ENCODE data around the gene DCX.

Gene DCX

DNA sequence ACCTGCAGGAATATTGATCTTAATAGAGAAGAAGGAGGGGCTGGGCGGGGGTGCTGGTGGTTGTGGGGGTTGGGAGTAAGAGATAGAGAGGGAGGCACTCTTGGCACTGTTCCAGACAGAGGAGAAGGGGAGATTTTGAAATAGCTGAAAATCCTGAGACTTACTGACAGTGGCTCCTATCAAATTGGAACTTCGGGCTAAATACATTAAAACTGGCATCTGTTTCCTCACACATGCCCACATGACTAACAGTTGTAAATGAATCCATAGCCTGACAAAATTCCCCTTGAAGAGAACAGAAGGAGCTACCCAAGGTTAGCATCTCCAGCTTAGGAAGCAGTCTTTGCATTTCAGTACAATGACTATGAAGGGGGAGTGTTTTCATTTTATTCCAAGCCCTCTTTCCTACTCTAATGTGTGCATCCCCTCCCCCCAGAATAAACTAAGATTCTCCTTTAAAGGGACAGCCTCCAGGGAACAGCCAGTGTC lies 1.4 kb downstream of the DCX start:
- Histone ChIP-seq H3K4me3 (ENCODE audit: insufficient read depth, low read length, poor library complexity, severe bottlenecking) (no peak overlapping the region), H2AFZ (ENCODE audit: low read depth, low read length, severe bottlenecking) (no peak overlapping the region), H3K9me2 (replicated peaks; ENCODE audit: insufficient read depth, low read length) (no peaks in the 10 kb centered on the region), H3K36me3 (ENCODE audit: low read length) (no peaks in the 10 kb centered on the region), H3K27me3 (ENCODE audit: low read length) (no peaks in the 10 kb centered on the region), H4K20me1 (ENCODE audit: low read depth, low read length) (no peaks in the 10 kb centered on the region), H3K9ac (ENCODE audit: low read length) (no peak overlapping the region), H3K9me3 (ENCODE audit: insufficient read depth, low read length) (no peaks in the 10 kb centered on the region), H3K27ac (ENCODE audit: low read depth, low read length) (no peak overlapping the region), H3K4me2 (ENCODE audit: low read depth, low read length, poor library complexity, severe bottlenecking) (no peak overlapping the region), H3F3A (ENCODE audit: insufficient read depth) (no peaks in the 10 kb centered on the region), H3K79me2 (ENCODE audit: insufficient read depth, low read length) (no peaks in the 10 kb centered on the region)
- no peak for TF ChIP-seq CTCF (IDR thresholded peaks at IDR 0.05; ENCODE audit: insufficient read depth, low read length, poor library complexity, severe bottlenecking)
- TF ChIP-seq EZH2phosphoT487 (conservative IDR thresholded peaks at IDR 0.05; ENCODE audit: low read length): no peak

- no peaks in the 10 kb centered on the region for H3K27me3 ChIP-seq (ENCODE audit: low read length)
Measured at GRCh38 chrX:111409326-111409725, 2.7 kb downstream of the DCX start.

DNA sequence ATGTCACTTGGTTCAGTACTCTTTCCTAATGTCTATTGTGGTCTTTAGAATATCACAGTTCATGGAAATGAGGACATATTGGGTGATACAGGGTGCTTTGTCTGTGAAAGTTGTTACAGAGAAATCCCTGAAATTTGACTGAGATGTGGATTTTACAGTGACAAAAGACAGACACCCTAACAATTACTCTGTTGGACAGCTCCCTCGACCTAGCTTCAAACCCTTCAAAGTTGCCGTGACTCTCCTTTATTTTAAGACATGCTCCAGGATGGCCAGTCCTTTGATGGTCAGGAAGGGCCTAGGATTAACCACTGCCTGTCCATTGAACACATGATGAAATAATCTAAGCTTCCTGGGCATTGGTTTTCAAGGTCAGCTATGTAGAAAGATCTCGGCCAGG lies 4.0 kb downstream of the DCX start:
- Histone ChIP-seq H3K9ac (ENCODE audit: low read length) (no peak overlapping the region), H2AFZ (ENCODE audit: low read depth, low read length, severe bottlenecking) (no peak overlapping the region), H3K79me2 (ENCODE audit: insufficient read depth, low read length) (no peaks in the 10 kb centered on the region), H3F3A (ENCODE audit: insufficient read depth) (no peaks in the 10 kb centered on the region), H3K27ac (ENCODE audit: low read depth, low read length) (no peak overlapping the region), H3K27me3 (ENCODE audit: low read length) (no peaks in the 10 kb centered on the region), H4K20me1 (ENCODE audit: low read depth, low read length) (no peaks in the 10 kb centered on the region), H3K4me3 (ENCODE audit: insufficient read depth, low read length, poor library complexity, severe bottlenecking) (no peak overlapping the region), H3K9me3 (ENCODE audit: insufficient read depth, low read length) (no peaks in the 10 kb centered on the region), H3K9me2 (replicated peaks; ENCODE audit: insufficient read depth, low read length) (no peaks in the 10 kb centered on the region), H3K4me2 (ENCODE audit: low read depth, low read length, poor library complexity, severe bottlenecking) (no peak overlapping the region), H3K36me3 (ENCODE audit: low read length) (no peaks in the 10 kb centered on the region)
- no peak for TF ChIP-seq EZH2phosphoT487 (conservative IDR thresholded peaks at IDR 0.05; ENCODE audit: low read length)
- no peak for TF ChIP-seq CTCF (IDR thresholded peaks at IDR 0.05; ENCODE audit: insufficient read depth, low read length, poor library complexity, severe bottlenecking)

More at GRCh38 chrX:111409326-111409725, 2.7 kb downstream of the DCX start:
- Histone ChIP-seq H3K36me3 (ENCODE audit: low read length) (no peaks in the 10 kb centered on the region), H3K79me2 (ENCODE audit: insufficient read depth, low read length) (no peaks in the 10 kb centered on the region), H3K27ac (ENCODE audit: low read depth, low read length) (no peak overlapping the region), H3K9me3 (ENCODE audit: insufficient read depth, low read length) (no peaks in the 10 kb centered on the region), H3K4me3 (ENCODE audit: insufficient read depth, low read length, poor library complexity, severe bottlenecking) (no peak overlapping the region), H3F3A (ENCODE audit: insufficient read depth) (no peaks in the 10 kb centered on the region), H3K9me2 (replicated peaks; ENCODE audit: insufficient read depth, low read length) (no peaks in the 10 kb centered on the region), H4K20me1 (ENCODE audit: low read depth, low read length) (no peaks in the 10 kb centered on the region), H3K4me2 (ENCODE audit: low read depth, low read length, poor library complexity, severe bottlenecking) (no peak overlapping the region), H3K9ac (ENCODE audit: low read length) (no peak overlapping the region), H2AFZ (ENCODE audit: low read depth, low read length, severe bottlenecking) (no peak overlapping the region)
- no peak for TF ChIP-seq CTCF (IDR thresholded peaks at IDR 0.05; ENCODE audit: insufficient read depth, low read length, poor library complexity, severe bottlenecking)
- TF ChIP-seq EZH2phosphoT487 (conservative IDR thresholded peaks at IDR 0.05; ENCODE audit: low read length): no peak
